Spleen (tissue), 11 donors: ENCODE measurements around the gene SPATA31C1. TPM values are rescaled to one million over a fixed set of nuclear protein-coding genes. Genes with fewer than 3 reads are reported as not detected.
"Not testable (repeated sequence)": the region's sequence is repeated elsewhere in the genome, so short reads cannot be mapped to it uniquely, and the experiment has no call there.

ENCODE experiments used
- DNase-seq: peaks from one replicate; pipeline ENCODE4 v3.0.0-alpha.2; 2020
- H3K27ac ChIP-seq, 8 donors: fragments of 200-600 bp; sonication (generic) in 7 of 8; 1 replicate in 4 of 8; 2 replicates in 4 of 8; pipeline versions ENCODE4 v1.5.0 to v1.8.0; 2016 to 2021; ENCODE audit warnings: inconsistent platforms in 4 of 8, mild to moderate bottlenecking in 4 of 8, moderate library complexity in 1 of 8
- H3K27me3 ChIP-seq, 7 donors: fragments of 200-600 bp; sonication (generic) in 6 of 7; replicated peaks in 1 of 7; 1 replicate in 4 of 7; 2 replicates in 3 of 7; pipeline versions ENCODE4 v1.5.0 to v1.8.0; 2016 to 2021; ENCODE audit warnings: inconsistent platforms in 3 of 7, mild to moderate bottlenecking in 1 of 7
- H3K36me3 ChIP-seq, 6 donors: fragments of 200-600 bp; sonication (generic) in 5 of 6; 1 replicate in 4 of 6; 2 replicates in 2 of 6; pipeline versions ENCODE4 v1.5.0 to v1.8.0; 2016 to 2021; ENCODE audit warnings: inconsistent platforms in 2 of 6
- H3K4me1 ChIP-seq, 6 donors: fragments of 200-600 bp; sonication (generic) in 5 of 6; 1 replicate in 3 of 6; 2 replicates in 3 of 6; pipeline versions ENCODE4 v1.5.0 to v1.8.0; 2016 to 2021; ENCODE audit warnings: inconsistent platforms in 3 of 6
- H3K4me3 ChIP-seq, 8 donors: fragments of 200-600 bp; sonication (generic) in 7 of 8; 1 replicate in 4 of 8; 2 replicates in 4 of 8; pipeline versions ENCODE4 v1.5.0 to v1.8.0; 2016 to 2021; ENCODE audit warnings: inconsistent platforms in 4 of 8, mild to moderate bottlenecking in 4 of 8, moderate library complexity in 2 of 8
- H3K9me3 ChIP-seq, 8 donors: fragments of 200-600 bp; sonication (generic) in 7 of 8; 1 replicate in 4 of 8; 2 replicates in 4 of 8; pipeline versions ENCODE4 v1.5.0 to v1.8.0; 2016 to 2021; ENCODE audit warnings: inconsistent platforms in 4 of 8
- CTCF ChIP-seq, 11 experiments: fragments of 200-600 bp in 7 of 11; fragments of 450-650 bp in 4 of 11; sonication (generic) in 4 of 11; IDR thresholded peaks in 8 of 11; conservative IDR thresholded peaks in 3 of 11; 1 replicate in 7 of 11; 2 replicates in 4 of 11; pipeline versions ENCODE4 v1.4.0 to v1.8.0; 2016 to 2021; ENCODE audit warnings: antibody characterized with exemption in 11 of 11, inconsistent platforms in 4 of 11, mild to moderate bottlenecking in 1 of 11
- POLR2A ChIP-seq, 3 donors: fragments of 450-650 bp; IDR thresholded peaks; one replicate each; pipeline ENCODE4 v1.5.1; 2017; ENCODE audit warnings: antibody characterized with exemption in 3 of 3, mild to moderate bottlenecking in 1 of 3
- POLR2AphosphoS5 ChIP-seq, 3 donors: sonication (generic); formaldehyde crosslinking; IDR thresholded peaks; one replicate each; pipeline ENCODE4 v1.5.1; 2017; ENCODE audit warnings: antibody characterized with exemption in 3 of 3
- WGBS, 5 donors: extraction: QIAGEN DNeasy Blood & Tissue Kit in 3 of 5; methylation state at CpG; one replicate each; pipeline versions ENCODE4 v1.1.5 to v1.1.7; 2013 to 2018; 5-methylcytosine and 5-hydroxymethylcytosine counted together
- intact Hi-C: fragments of 100-400 bp; cut with DNase I; formaldehyde crosslinking; loops from one replicate; pipeline ENCODE4 v1.15.0; 2023; ENCODE audit warnings: low total_unique reads
- polyA plus RNA-seq, 3 donors: library from polyadenylated mRNA; stranded (reverse); fragments of 200-250 nt; gene quantifications; one replicate each; pipeline ENCODE4 v1.2.1, GENCODE V29; 2013
- total RNA-seq, 7 donors: library from RNA; depleted of rRNA in 3 of 7; stranded (reverse); fragments of >200 nt in 3 of 7; fragmentation: NEBNext Ultra II Directional in 4 of 7; extraction: Animal tissue kit (Norgen Biotek cat#: 25700) in 4 of 7; gene quantifications; one replicate each; pipeline versions ENCODE4 v1.1.0 to v1.2.1, GENCODE V29; 2016 to 2021
- donor health status: healthy with polysubstance abuse.
- donor health status: DM: no; HTN: no; CAD: no; lungs with moderate emphysema.
- donor health status: DM: no; HTN: no; CAD: no.
- donor health status: Bipolar disorder and iron deficiency.
- donor health status: healthy.
- donor health status: DM: no; HTN: no; CAD: no.
- donor health status: DM: yes; HTN: yes; CAD: no.

The SPATA31C1 gene
- total and polyA plus RNA-seq, 10 donors: not detected

DNA sequence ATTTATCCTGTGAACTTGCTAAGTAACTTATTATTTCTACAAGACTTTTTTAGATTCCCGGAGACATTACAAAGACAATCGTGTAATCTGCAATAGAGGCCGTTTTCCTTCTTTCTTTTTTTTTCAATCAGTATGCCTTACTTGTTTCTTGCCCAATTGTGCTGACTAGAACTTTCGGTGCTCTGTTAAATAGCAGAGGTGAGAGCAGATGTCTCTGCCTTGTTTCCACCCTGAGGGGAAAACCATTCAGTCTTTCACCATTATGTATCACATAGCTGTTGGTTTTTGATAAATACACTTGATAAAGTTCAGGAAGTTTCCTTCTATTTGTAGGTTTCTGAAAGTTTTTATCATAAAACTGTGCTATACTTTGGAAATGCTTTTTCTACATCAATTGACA is 24.8 kb upstream of the SPATA31C1 start:
- no peak for DNase-seq
- H3K27me3 ChIP-seq: peaks cover 0 to 14% (median 0%) of the 10 kb centered on the region in 7 donors
- TF ChIP-seq CTCF (IDR thresholded peaks at IDR 0.05 in 8 of 11, conservative IDR thresholded peaks at IDR 0.05 in 3 of 11): no peak
- TF ChIP-seq POLR2A (IDR thresholded peaks at IDR 0.05): no peak
- no peak for TF ChIP-seq POLR2AphosphoS5 (IDR thresholded peaks at IDR 0.05)
- H3K4me3 ChIP-seq: no peak overlapping the region
- no peak overlapping the region for H3K27ac ChIP-seq
- H3K9me3 ChIP-seq: peaks cover 0 to 17% (median 4%) of the 10 kb centered on the region in 8 donors
- intact Hi-C loops: no loop called here
- H3K4me1 ChIP-seq: no peaks in the 10 kb centered on the region
- H3K36me3 ChIP-seq: no peaks in the 10 kb centered on the region
- WGBS, 5 donors: 84 to 92% (median 89%) methylated on average over 4 of the region's 4 CpGs

DNA sequence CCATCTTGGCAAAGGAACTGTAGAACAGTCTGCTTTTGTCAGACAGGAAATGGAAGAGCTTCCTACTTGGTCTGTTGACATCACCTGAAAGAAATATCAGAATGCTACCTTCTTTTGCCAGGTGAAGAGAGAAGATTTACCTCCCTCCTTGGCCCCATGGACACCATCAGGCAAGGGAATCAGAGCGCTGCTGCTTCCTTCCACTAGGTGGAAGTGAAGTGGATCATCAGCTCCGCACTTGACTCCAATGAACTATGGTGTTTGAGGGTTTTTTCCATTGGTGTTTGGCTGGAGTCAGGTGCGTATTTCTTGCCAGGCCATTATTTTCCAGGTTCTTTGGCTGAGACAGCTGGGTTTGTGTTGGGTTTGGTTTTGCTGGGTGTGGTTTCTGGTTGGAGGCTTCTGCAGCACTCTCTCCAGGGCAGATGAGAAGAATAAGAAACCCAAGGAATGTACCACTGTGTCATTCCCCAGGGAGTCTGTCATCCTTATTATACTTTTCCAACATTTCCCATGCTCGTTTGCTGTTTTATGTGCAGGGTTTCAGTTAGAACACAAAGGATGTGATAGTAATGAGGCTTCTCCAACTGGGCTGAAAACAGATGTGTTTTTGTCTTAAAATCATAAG is 22.6 kb upstream of the SPATA31C1 start:
- Histone ChIP-seq H3K27me3 (peaks cover 0 to 14% (median 0%) of the 10 kb centered on the region in 7 donors), H3K4me3 (no peak overlapping the region), H3K36me3 (no peaks in the 10 kb centered on the region), H3K9me3 (peaks cover 0 to 18% (median 4%) of the 10 kb centered on the region in 8 donors), H3K27ac (no peak overlapping the region), H3K4me1 (no peaks in the 10 kb centered on the region)
- TF ChIP-seq POLR2AphosphoS5 (IDR thresholded peaks at IDR 0.05) (no peak), CTCF (IDR thresholded peaks at IDR 0.05 in 8 of 11, conservative IDR thresholded peaks at IDR 0.05 in 3 of 11) (no peak), POLR2A (IDR thresholded peaks at IDR 0.05) (no peak)
- no peak for DNase-seq
- intact Hi-C loops: no loop called here
- 72 to 83% (median 77%) methylated on average over 4 of the region's 4 CpGs for WGBS, 5 donors

DNA sequence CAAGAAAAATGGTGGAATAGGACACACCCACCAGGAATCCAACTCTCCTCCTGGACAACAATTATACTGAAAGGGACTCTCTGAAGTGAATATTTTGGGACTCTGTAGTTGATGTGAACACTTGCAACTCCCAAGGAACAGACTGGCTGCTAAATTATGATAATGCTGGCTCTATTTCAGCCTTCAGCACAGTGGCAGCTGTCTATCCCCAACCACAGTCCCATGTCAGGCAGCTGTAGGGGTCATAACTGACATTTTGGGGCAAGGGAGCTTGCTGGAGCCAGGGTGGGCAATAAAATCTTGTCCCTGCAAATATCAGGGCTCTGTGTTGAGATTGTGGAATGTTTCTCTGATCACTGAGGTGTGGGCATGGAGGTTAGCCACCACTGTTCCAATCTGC is 20.9 kb upstream of the SPATA31C1 start:
- DNase-seq: no peak
- TF ChIP-seq POLR2A (IDR thresholded peaks at IDR 0.05) (no peak), POLR2AphosphoS5 (IDR thresholded peaks at IDR 0.05) (no peak), CTCF (IDR thresholded peaks at IDR 0.05 in 8 of 11, conservative IDR thresholded peaks at IDR 0.05 in 3 of 11) (no peak)
- Histone ChIP-seq H3K9me3 (peaks cover 0 to 19% (median 5%) of the 10 kb centered on the region in 8 donors), H3K4me1 (no peaks in the 10 kb centered on the region), H3K27me3 (peaks cover 0 to 14% (median 0%) of the 10 kb centered on the region in 7 donors), H3K36me3 (no peaks in the 10 kb centered on the region), H3K4me3 (no peak overlapping the region), H3K27ac (no peak overlapping the region)
- intact Hi-C loops: no loop called here

- DNase-seq: no peak
- intact Hi-C loops: no loop called here
- Histone ChIP-seq H3K27me3 (peaks cover 0 to 14% (median 0%) of the 10 kb centered on the region in 7 donors), H3K27ac (no peak overlapping the region), H3K4me3 (no peak overlapping the region), H3K4me1 (no peaks in the 10 kb centered on the region), H3K36me3 (no peaks in the 10 kb centered on the region), H3K9me3 (peaks cover 0 to 32% (median 18%) of the 10 kb centered on the region in 8 donors)
- TF ChIP-seq CTCF (IDR thresholded peaks at IDR 0.05 in 8 of 11, conservative IDR thresholded peaks at IDR 0.05 in 3 of 11): no peak
- no peak for TF ChIP-seq POLR2AphosphoS5 (IDR thresholded peaks at IDR 0.05)
Observed at GRCh38 chr9:87898151-87898550, 19.6 kb upstream of the SPATA31C1 start.

DNA sequence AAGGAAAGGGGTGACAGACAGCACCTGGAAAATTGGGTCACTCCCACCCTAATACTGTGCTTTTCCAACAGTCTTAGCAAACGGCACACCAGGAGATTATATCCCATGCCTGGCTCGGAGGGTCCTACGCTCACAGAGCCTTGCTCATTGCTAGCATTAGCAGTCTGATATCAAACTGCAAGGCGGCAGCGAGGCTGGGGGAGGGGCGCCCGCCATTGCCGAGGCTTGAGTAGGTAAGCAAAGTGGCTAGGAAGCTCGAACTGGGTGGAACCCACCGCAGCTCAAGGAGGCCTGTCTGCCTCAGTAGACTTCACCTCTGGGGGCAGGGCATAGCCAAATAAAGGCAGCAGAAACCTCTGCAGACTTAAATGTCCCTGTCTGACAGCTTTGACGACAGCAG is 15.4 kb upstream of the SPATA31C1 start:
- WGBS, 5 donors: 78 to 97% (median 91%) methylated on average over 10 to 11 of the region's 11 CpGs
- DNase-seq: peak; percentile 42
- intact Hi-C loops: not testable (repeated sequence)

More for the DNA sequence above, 15.4 kb upstream of the SPATA31C1 start:
- not testable (repeated sequence) for H3K27ac ChIP-seq, H3K4me3 ChIP-seq, H3K4me1 ChIP-seq, H3K36me3 ChIP-seq, H3K27me3 ChIP-seq
- peaks cover 0 to 36% (median 30%) of the 10 kb centered on the region in 8 donors for H3K9me3 ChIP-seq
